CD4-positive, alpha-beta T cell treated with Interleukin-10 for 1 hour (primary cell): ENCODE results near the gene MIER2.
"Not testable (repeated sequence)": the region's sequence is repeated elsewhere in the genome, so short reads cannot be mapped to it uniquely, and the experiment has no call there.

Source experiments
- DNase-seq: peaks from one replicate; pipeline ENCODE4 v3.0.0-alpha.2; 2020

Gene MIER2, protein sequence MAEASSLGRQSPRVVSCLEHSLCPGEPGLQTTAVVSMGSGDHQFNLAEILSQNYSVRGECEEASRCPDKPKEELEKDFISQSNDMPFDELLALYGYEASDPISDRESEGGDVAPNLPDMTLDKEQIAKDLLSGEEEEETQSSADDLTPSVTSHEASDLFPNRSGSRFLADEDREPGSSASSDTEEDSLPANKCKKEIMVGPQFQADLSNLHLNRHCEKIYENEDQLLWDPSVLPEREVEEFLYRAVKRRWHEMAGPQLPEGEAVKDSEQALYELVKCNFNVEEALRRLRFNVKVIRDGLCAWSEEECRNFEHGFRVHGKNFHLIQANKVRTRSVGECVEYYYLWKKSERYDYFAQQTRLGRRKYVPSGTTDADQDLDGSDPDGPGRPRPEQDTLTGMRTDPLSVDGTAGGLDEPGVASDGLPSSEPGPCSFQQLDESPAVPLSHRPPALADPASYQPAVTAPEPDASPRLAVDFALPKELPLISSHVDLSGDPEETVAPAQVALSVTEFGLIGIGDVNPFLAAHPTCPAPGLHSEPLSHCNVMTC

GRCh38 chr19:344625-345319, at the start of gene MIER2:
TSS of gene MIER2 (minus strand) at chr19:344796. CDS start at chr19:344782, 14 bp downstream.
- peak; percentile 94 for DNase-seq

DNA sequence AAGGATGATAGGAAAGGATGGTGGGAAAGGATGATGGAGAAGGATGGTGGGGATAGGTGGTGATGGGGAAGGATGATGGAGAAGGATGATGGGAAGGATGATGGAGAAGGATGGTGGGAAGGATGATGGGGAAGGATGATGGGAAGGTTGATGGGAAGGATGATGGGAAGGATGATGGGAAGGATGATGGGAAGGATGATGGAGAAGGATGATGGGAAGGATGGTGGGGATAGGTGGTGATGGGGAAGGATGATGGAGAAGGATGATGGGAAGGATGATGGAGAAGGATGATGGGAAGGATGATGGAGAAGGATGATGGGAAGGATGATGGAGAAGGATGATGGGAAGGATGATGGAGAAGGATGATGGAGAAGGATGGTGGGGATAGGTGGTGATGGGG, 49.0 kb upstream of the MIER2 start:
- DNase-seq = not testable (repeated sequence)

- DNase-seq = no peak
These were observed 47.9 kb upstream of the MIER2 start for GRCh38 chr19:392375-392970.

DNA sequence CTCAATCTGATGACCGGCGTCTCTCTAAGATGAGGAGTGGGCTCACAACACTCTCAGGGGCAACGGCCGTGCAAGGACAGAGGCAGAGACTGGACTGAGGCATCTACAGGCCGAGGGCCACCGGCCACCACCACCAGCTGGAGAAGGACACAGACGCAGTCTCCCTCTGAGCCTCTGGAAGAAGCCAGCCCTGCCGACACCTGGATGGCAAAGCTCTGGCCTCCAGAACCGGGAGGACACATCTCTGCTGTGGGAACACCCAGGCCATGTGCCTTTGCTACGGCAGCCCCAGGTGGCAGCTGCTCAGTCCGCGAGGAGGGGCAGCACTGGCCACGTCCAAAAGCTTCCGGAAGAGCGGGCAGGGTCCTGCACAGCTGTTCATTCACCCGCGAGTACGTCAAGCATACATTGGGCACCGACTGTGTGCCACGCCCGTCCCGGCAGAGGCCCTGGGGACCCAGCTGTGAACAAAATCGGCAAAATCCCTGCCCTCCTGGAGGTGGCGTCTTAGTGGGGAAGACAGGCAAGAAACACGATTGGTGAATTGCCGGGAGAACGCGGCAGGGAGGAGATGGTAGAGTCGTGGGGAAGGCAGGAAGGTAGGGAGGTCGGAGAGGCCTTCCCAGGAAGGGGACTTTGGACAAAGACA, 47.3 kb upstream of the MIER2 start:
- DNase-seq = no peak

DNA sequence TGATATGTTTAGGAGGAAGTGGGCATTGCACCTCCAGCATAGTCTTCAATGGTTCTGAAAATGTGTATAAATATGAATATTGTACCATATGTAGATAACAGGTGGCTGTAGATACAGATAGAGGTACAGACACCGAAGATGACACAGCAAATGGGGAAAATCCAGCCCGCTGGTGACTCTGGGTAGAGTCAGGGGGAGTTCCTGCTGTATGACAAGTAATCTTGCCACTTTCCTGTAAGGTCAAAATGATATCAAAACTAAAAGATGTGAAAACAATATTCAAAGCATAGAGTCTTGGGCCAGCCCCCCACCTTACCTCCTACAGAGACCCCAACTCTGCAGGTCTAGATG, 46.6 kb upstream of the MIER2 start:
- no peak for DNase-seq

- no peak for DNase-seq
These were observed 46.0 kb upstream of the MIER2 start for GRCh38 chr19:390386-391206.

- DNase-seq = no peak
These were observed 45.3 kb upstream of the MIER2 start for GRCh38 chr19:389935-390289.

GRCh38 chr19:389255-389934, 44.8 kb upstream of the MIER2 start:
- no peak for DNase-seq

DNA sequence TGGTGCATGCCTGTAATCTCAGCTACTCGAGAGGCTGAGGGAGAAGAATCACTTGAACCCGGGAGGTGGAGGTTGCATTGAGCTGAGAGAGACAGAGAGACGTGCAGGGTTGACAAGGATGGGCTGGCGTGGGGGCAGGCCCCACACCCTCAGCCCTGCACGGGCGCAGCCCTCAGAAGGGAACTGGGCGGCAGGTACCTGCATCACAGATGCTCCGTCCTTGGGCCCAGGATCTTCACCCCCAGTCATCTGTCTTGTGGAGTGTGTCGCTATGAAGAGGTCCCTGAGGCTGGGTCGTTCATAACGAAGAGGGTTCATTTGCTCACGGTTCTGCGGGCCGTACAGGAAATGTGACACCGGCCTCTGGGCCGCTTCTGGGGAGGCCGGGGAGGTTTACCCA, 44.1 kb upstream of the MIER2 start:
- DNase-seq = no peak

- no peak for DNase-seq
These were observed 43.2 kb upstream of the MIER2 start for GRCh38 chr19:387777-388176.

GRCh38 chr19:386632-387301, 42.2 kb upstream of the MIER2 start:
- DNase-seq = not testable (repeated sequence)

DNA sequence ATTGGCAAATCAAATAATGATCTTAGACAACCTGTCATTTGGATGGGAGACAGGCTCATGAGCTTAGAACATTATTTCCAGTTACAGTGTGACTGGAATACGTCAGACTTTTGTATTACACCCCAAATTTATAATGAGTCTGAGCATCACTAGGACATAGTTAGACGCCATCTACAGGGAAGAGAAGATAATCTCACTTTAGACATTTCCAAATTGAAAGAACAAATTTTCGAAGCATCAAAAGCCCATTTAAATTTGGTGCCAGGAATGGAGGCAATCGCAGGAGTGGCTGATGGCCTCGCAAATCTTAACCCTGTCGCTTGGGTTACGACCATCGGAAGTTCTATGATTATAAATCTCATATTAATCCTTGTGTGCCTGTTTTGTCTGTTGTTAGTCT, 41.6 kb upstream of the MIER2 start:
- DNase-seq = not testable (repeated sequence)

DNA sequence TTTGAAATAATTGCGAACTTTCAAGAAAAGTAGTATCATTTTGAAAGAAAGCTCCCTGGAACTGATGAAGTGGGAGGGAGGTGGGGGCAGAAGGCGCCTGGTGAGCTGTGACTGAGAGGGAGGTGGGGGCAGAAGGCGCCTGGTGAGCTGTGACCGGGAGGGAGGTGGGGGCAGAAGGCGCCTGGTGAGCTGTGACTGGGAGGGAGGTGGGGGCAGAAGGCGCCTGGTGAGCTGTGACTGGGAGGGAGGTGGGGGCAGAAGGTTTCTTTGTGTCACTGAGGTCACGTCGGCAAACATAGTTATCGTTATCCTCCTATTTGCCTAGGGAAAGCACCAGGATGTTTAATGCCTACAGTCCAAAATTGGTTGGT, 40.2 kb upstream of the MIER2 start:
- DNase-seq = no peak

- no peak for DNase-seq
These were observed 39.6 kb upstream of the MIER2 start for GRCh38 chr19:383922-384798.

GRCh38 chr19:383040-383439, 38.4 kb upstream of the MIER2 start:
- DNase-seq = no peak

GRCh38 chr19:382578-382977, 38.0 kb upstream of the MIER2 start:
- DNase-seq = peak; percentile 60

- DNase-seq = not testable (repeated sequence)
These were observed 37.3 kb upstream of the MIER2 start for GRCh38 chr19:381901-382300.

DNA sequence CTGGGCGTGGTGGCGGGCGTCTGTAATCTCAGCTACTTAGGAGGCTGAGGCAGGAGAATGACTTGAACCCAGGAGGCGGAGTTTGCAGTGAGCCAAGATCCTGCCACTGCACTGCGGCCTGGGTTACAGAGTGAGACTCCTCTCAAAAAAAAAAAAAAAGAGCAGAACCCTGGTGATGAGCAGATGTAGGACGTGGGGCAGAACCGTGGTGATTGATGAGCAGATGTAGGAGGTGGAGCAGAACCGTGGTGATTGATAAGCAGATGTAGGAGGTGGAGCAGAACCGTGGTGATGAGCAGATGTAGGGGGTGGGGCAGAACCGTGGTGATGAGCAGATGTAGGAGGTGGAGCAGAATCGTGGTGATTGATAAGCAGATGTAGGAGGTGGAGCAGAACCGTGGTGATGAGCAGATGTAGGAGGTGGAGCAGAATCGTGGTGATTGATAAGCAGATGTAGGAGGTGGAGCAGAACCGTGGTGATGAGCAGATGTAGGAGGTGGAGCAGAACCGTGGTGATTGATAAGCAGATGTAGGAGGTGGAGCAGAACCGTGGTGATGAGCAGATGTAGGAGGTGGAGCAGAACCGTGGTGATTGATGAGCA, 36.1 kb upstream of the MIER2 start:
- not testable (repeated sequence) for DNase-seq

- no peak for DNase-seq
These were observed 35.2 kb upstream of the MIER2 start for GRCh38 chr19:379796-380195.

DNA sequence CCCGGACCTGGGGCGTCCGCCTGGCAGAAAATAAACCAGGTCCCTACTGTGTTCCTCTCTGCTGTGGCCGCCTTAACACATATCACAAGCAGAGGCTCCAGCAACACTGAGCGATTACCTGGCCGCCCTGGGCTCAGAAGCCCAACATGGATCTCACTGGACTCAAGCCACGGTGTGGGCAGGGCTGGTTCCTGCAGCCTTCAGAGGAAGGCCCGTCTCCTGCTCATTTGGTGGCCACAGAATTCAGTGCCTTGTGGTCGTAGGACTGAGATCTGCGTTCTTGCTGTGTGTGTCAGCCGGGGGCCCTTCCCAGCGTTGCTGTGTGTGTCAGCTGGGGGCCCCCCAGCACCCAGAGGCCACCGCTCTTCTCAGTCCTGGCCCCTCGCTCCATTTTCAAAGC, 34.1 kb upstream of the MIER2 start:
- no peak for DNase-seq
